Measurements from ENCODE around the gene CAMK1D. TPM values are rescaled to one million over a fixed set of nuclear protein-coding genes. Genes with fewer than 3 reads are reported as not detected.

CAMK1D gene
- total RNA-seq, 6 experiments from 2014 or later: 5.3 to 10.8 (median 9.5) TPM

DNA sequence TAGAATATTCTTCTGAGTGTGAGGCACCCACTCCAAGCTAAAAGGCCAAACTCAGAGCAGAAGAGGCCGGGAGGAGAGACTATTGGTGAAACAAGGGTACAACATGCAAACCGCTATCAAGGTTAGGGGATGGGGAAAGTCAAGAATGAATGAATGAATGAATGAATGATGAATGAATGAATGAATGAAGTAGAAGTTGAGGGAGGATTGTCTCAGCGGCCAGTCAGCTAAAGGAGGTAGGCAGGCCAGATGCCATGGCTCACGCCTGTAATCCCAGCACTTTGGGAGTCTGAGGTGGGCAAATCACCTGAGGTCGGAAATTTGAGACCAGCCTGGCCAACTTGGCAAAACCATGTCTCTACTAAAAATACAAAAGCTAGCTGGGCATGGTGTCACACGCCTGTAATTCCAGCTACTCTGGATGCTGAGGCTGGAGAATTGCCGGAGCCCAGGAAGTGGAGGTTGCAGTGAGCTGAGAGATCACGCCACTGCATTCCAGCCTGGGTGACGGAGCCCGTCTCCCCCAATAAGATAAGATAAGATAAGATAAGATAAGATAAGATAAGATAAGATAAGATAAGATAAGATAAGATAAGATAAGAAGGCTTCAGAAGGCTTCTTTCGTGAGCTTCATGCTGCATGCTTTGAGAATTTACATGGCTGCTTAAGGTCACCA is 401.3 kb downstream of the CAMK1D start:
- no peak overlapping the region for H3K27ac ChIP-seq
- ATAC-seq (no peak), DNase-seq (no peak)
- H3K27me3 ChIP-seq: no peaks in the 10 kb centered on the region
- 85% methylated on average over 10 of the region's 11 CpGs for WGBS (ENCODE audit: insufficient coverage, low coverage, low lambda C conversion rate, missing lambda C conversion rate)
- H3K4me3 ChIP-seq: no peak overlapping the region
- intact Hi-C loops (cut with DNase I): no loop called here
- no peaks in the 10 kb centered on the region for H3K9me3 ChIP-seq
- H3K36me3 ChIP-seq: no peaks in the 10 kb centered on the region
- TF ChIP-seq POLR2A (IDR thresholded peaks at IDR 0.05) (no peak), CTCF (IDR thresholded peaks at IDR 0.05) (no peak)
- H3K4me1 ChIP-seq: no peaks in the 10 kb centered on the region

GRCh38 chr10:12755075-12755474 is 405.7 kb downstream of the CAMK1D start:
- 90% methylated on average over 4 of the region's 5 CpGs for WGBS (ENCODE audit: insufficient coverage, low coverage, low lambda C conversion rate, missing lambda C conversion rate)
- TF ChIP-seq CTCF (IDR thresholded peaks at IDR 0.05) (no peak), POLR2A (IDR thresholded peaks at IDR 0.05) (no peak)
- intact Hi-C loops (cut with DNase I): no loop called here
- DNase-seq: no peak
- ATAC-seq: no peak
- no peaks in the 10 kb centered on the region for H3K27me3 ChIP-seq
- no peak overlapping the region for H3K27ac ChIP-seq
- H3K4me3 ChIP-seq: no peak overlapping the region
- H3K36me3 ChIP-seq: no peaks in the 10 kb centered on the region
- no peaks in the 10 kb centered on the region for H3K4me1 ChIP-seq
- H3K9me3 ChIP-seq: no peaks in the 10 kb centered on the region

DNA sequence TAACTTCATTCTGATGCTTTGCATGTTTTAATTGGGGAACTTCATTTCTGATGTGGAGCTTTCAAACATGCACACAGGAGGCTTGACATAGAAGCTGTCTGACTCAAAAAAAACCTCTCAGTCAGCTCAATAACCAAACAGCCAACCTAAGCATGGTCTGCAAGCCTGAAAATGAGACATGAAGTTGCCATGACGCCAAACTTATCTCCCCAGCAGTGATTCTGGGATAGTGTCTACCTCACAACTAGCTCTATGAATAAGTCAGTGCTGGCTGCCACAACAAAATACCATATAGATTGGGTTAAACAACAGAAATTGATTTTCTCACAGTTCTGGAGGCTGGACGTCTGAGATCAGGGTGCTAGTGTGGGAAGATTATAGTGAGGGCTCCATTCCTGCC is 408.0 kb downstream of the CAMK1D start:
- Histone ChIP-seq H3K27me3 (no peaks in the 10 kb centered on the region), H3K4me1 (no peaks in the 10 kb centered on the region), H3K27ac (no peak overlapping the region), H3K4me3 (no peak overlapping the region), H3K36me3 (no peaks in the 10 kb centered on the region), H3K9me3 (no peaks in the 10 kb centered on the region)
- DNase-seq: no peak
- no peak for ATAC-seq
- 95% methylated on average over 2 of the region's 2 CpGs for WGBS (ENCODE audit: insufficient coverage, low coverage, low lambda C conversion rate, missing lambda C conversion rate)
- intact Hi-C loops (cut with DNase I): no loop called here
- TF ChIP-seq CTCF (IDR thresholded peaks at IDR 0.05) (no peak), POLR2A (IDR thresholded peaks at IDR 0.05) (no peak)

- Histone ChIP-seq H3K4me1 (no peaks in the 10 kb centered on the region), H3K36me3 (no peaks in the 10 kb centered on the region), H3K4me3 (no peak overlapping the region), H3K27ac (no peak overlapping the region), H3K27me3 (no peaks in the 10 kb centered on the region), H3K9me3 (no peaks in the 10 kb centered on the region)
- no peak for DNase-seq
- 97% methylated on average over 2 of the region's 2 CpGs for WGBS (ENCODE audit: insufficient coverage, low coverage, low lambda C conversion rate, missing lambda C conversion rate)
- TF ChIP-seq CTCF (IDR thresholded peaks at IDR 0.05): no peak
- no peak for TF ChIP-seq POLR2A (IDR thresholded peaks at IDR 0.05)
- no peak for ATAC-seq
- intact Hi-C loops (cut with DNase I): no loop called here
Measured at GRCh38 chr10:12758271-12758670, 408.9 kb downstream of the CAMK1D start.

Data from right lobe of liver (tissue), 6 donors.